K562 (cell line): ENCODE results near the gene TNRC6B.

Experiments used
- L3MBTL2 ChIP-seq: fragments of 450-650 bp; IDR thresholded peaks from 2 replicates; pipeline ENCODE4 v1.6.1; 2016; ENCODE audit warnings: mild to moderate bottlenecking, moderate library complexity
- SRSF9 ChIP-seq: fragments of 200-400 bp; formaldehyde crosslinking; IDR thresholded peaks from 2 replicates; pipeline ENCODE4 v1.6.1; 2017; ENCODE audit warnings: low read depth, low read length, borderline replicate concordance
- ZFP36 ChIP-seq: fragments of 150-350 bp; IDR thresholded peaks from 2 replicates; pipeline ENCODE4 v1.6.1; 2018; ENCODE audit warnings: low read length, low read depth; ENCODE audit not compliant: partially characterized antibody
- ZNF584 ChIP-seq: fragments of 200-800 bp; sonication (Bioruptor generic); IDR thresholded peaks from 2 replicates; pipeline ENCODE4 v1.6.1; 2016; ENCODE audit warnings: low read depth, mild to moderate bottlenecking, missing genetic modification characterization, missing compliant biosample characterization
- TF ChIP-seq, protein P1 (sequence below): sonication (generic); formaldehyde crosslinking; IDR thresholded peaks from 2 replicates; pipeline ENCODE4 v1.4.0; 2020; ENCODE audit warnings: mild to moderate bottlenecking, missing genetic modification reagents
- TF ChIP-seq, protein P2 (sequence below), 2 experiments: fragments of 450-650 bp; formaldehyde crosslinking in 1 of 2; IDR thresholded peaks; 2 replicates each; pipeline versions ENCODE4 v1.4.0 to v1.6.1; 2014 to 2020; ENCODE audit warnings: mild to moderate bottlenecking in 2 of 2, borderline replicate concordance in 1 of 2, low read depth in 1 of 2

DNA sequence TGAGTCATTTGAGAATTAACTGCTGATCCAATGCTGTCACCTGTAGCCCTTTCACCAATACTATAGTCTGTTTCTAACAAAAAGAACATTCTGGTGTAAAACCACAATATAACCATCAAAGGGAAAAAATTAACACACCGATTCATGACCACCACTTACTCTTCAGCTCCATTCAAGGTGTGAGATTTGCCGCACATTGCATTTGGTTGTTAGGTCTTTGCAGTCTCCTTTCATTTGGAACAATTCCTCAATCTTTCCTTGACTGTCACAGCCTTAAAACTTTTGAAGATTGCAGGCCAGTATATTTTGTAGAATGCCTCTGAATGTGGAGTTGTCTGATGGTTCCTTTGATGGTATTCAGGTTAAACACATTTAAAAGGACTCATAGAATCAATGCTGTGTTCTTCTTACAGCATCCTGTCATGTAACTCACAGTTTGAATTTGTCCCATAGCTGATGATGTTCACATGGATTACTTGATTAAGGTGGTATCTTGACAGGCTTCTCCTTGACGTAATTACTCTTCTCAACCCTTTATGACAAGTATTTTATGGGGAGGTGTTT, 63.6 kb downstream of the TNRC6B start:
- TF ChIP-seq, protein P1, sequence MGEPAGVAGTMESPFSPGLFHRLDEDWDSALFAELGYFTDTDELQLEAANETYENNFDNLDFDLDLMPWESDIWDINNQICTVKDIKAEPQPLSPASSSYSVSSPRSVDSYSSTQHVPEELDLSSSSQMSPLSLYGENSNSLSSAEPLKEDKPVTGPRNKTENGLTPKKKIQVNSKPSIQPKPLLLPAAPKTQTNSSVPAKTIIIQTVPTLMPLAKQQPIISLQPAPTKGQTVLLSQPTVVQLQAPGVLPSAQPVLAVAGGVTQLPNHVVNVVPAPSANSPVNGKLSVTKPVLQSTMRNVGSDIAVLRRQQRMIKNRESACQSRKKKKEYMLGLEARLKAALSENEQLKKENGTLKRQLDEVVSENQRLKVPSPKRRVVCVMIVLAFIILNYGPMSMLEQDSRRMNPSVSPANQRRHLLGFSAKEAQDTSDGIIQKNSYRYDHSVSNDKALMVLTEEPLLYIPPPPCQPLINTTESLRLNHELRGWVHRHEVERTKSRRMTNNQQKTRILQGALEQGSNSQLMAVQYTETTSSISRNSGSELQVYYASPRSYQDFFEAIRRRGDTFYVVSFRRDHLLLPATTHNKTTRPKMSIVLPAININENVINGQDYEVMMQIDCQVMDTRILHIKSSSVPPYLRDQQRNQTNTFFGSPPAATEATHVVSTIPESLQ (CRISPR knock-in tag), result no peak
- TF ChIP-seq SRSF9 (no peak), L3MBTL2 (no peak), ZNF584 (CRISPR knock-in tag) (no peak), ZFP36 (no peak)
- TF ChIP-seq, protein P2, sequence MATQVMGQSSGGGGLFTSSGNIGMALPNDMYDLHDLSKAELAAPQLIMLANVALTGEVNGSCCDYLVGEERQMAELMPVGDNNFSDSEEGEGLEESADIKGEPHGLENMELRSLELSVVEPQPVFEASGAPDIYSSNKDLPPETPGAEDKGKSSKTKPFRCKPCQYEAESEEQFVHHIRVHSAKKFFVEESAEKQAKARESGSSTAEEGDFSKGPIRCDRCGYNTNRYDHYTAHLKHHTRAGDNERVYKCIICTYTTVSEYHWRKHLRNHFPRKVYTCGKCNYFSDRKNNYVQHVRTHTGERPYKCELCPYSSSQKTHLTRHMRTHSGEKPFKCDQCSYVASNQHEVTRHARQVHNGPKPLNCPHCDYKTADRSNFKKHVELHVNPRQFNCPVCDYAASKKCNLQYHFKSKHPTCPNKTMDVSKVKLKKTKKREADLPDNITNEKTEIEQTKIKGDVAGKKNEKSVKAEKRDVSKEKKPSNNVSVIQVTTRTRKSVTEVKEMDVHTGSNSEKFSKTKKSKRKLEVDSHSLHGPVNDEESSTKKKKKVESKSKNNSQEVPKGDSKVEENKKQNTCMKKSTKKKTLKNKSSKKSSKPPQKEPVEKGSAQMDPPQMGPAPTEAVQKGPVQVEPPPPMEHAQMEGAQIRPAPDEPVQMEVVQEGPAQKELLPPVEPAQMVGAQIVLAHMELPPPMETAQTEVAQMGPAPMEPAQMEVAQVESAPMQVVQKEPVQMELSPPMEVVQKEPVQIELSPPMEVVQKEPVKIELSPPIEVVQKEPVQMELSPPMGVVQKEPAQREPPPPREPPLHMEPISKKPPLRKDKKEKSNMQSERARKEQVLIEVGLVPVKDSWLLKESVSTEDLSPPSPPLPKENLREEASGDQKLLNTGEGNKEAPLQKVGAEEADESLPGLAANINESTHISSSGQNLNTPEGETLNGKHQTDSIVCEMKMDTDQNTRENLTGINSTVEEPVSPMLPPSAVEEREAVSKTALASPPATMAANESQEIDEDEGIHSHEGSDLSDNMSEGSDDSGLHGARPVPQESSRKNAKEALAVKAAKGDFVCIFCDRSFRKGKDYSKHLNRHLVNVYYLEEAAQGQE (IDR thresholded peaks at IDR 0.05; ENCODE audit: borderline replicate concordance), result no peak
- TF ChIP-seq, protein P2 (CRISPR knock-in tag; IDR thresholded peaks at IDR 0.05; ENCODE audit: low read depth), result no peak
